ENCODE data around the gene FOLR1. TPM values are rescaled to one million over a fixed set of nuclear protein-coding genes. Genes with fewer than 3 reads are reported as not detected.

The FOLR1 gene
- total RNA-seq, 2 experiments from 2014 or later, result not detected

- CTCF ChIA-PET, result interaction anchor here (0.6 to 1.6 kb wide), 2 partner anchors 12 to 36 kb away, joined by 3 to 4 read pairs; no protein-coding TSS in a partner anchor
- H3K36me3 Mint-ChIP-seq (ENCODE audit: low read depth), result peaks cover 8% of the 10 kb centered on the region
- intact Hi-C loops (cut with micrococcal nuclease), result no loop called here
- no peak overlapping the region for H3K4me3 Mint-ChIP-seq
- no peaks in the 10 kb centered on the region for H3K9me3 Mint-ChIP-seq
- peaks cover 3% of the 10 kb centered on the region for H3K4me1 Mint-ChIP-seq (ENCODE audit: low read depth)
- H3K27ac Mint-ChIP-seq, result peak overlapping the region; percentile 8
- peaks cover 8% of the 10 kb centered on the region for H3K27me3 Mint-ChIP-seq (ENCODE audit: low read depth)
- no peak for DNase-seq
These were observed 42.5 kb downstream of the FOLR1 start for GRCh38 chr11:72234514-72234830.

GRCh38 chr11:72234920-72235319 lies 43.0 kb downstream of the FOLR1 start:
- peak overlapping the region; percentile 8 for H3K27ac Mint-ChIP-seq
- H3K9me3 Mint-ChIP-seq, result no peaks in the 10 kb centered on the region
- peaks cover 9% of the 10 kb centered on the region for H3K27me3 Mint-ChIP-seq (ENCODE audit: low read depth)
- CTCF ChIA-PET, result interaction anchor here (0.6 to 1.6 kb wide), 2 partner anchors 12 to 37 kb away, joined by 3 to 4 read pairs; no protein-coding TSS in a partner anchor
- no peak for DNase-seq
- H3K4me3 Mint-ChIP-seq, result no peak overlapping the region
- intact Hi-C loops (cut with micrococcal nuclease), result no loop called here
- peaks cover 7% of the 10 kb centered on the region for H3K36me3 Mint-ChIP-seq (ENCODE audit: low read depth)
- H3K4me1 Mint-ChIP-seq (ENCODE audit: low read depth), result peaks cover 3% of the 10 kb centered on the region

GRCh38 chr11:72235351-72236057 lies 43.6 kb downstream of the FOLR1 start:
- no peak overlapping the region for H3K4me3 Mint-ChIP-seq
- no peaks in the 10 kb centered on the region for H3K9me3 Mint-ChIP-seq
- H3K27ac Mint-ChIP-seq, result no peak overlapping the region
- CTCF ChIA-PET, result interaction anchor here (0.6 to 1.6 kb wide), 4 partner anchors 13 to 128 kb away, joined by 3 to 4 read pairs (median 3); no protein-coding TSS in a partner anchor
- H3K27me3 Mint-ChIP-seq (ENCODE audit: low read depth), result peaks cover 12% of the 10 kb centered on the region
- H3K36me3 Mint-ChIP-seq (ENCODE audit: low read depth), result peaks cover 7% of the 10 kb centered on the region
- DNase-seq, result no peak
- peaks cover 7% of the 10 kb centered on the region for H3K4me1 Mint-ChIP-seq (ENCODE audit: low read depth)
- intact Hi-C loops (cut with micrococcal nuclease), result no loop called here

DNA sequence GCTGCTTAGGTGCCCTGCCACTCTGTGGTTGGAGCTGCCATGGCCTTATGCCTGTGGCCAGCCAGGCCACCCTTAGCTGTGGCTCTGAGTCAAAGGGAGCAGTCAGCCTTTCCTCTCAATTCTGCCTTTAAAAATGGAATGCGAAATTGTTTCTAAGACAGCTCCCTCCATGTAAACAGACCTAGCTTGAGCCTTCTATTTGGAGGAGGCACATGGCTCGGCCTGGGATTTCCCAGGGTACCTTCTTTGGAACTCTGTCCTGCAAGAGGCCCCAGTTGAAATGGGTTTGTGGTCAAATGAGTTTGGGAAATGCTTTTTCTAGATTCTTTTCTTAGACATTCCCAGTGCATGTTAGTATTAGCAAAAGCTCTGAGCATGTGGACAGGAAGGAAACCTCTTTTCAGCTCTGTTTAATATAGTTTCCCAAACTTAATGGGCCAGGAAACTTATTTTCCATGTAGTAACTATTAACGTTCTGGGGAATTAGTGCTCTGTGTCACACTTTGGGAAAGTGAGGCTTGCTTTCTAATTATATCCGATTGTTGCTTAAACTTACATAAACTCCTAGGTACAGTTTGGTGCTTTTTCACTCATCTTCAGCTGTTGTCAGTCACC lies 44.2 kb downstream of the FOLR1 start:
- H3K27me3 Mint-ChIP-seq (ENCODE audit: low read depth), result peaks cover 19% of the 10 kb centered on the region
- H3K4me1 Mint-ChIP-seq (ENCODE audit: low read depth), result peaks cover 12% of the 10 kb centered on the region
- no peak overlapping the region for H3K4me3 Mint-ChIP-seq
- H3K36me3 Mint-ChIP-seq (ENCODE audit: low read depth), result peaks cover 7% of the 10 kb centered on the region
- CTCF ChIA-PET, result interaction anchor here (0.8 to 1.2 kb wide), 4 partner anchors 24 to 127 kb away, joined by 3 read pairs; no protein-coding TSS in a partner anchor
- intact Hi-C loops (cut with micrococcal nuclease), result no loop called here
- no peak overlapping the region for H3K27ac Mint-ChIP-seq
- no peaks in the 10 kb centered on the region for H3K9me3 Mint-ChIP-seq
- no peak for DNase-seq

GRCh38 chr11:72236774-72237111 lies 44.8 kb downstream of the FOLR1 start:
- no peak for DNase-seq

DNA sequence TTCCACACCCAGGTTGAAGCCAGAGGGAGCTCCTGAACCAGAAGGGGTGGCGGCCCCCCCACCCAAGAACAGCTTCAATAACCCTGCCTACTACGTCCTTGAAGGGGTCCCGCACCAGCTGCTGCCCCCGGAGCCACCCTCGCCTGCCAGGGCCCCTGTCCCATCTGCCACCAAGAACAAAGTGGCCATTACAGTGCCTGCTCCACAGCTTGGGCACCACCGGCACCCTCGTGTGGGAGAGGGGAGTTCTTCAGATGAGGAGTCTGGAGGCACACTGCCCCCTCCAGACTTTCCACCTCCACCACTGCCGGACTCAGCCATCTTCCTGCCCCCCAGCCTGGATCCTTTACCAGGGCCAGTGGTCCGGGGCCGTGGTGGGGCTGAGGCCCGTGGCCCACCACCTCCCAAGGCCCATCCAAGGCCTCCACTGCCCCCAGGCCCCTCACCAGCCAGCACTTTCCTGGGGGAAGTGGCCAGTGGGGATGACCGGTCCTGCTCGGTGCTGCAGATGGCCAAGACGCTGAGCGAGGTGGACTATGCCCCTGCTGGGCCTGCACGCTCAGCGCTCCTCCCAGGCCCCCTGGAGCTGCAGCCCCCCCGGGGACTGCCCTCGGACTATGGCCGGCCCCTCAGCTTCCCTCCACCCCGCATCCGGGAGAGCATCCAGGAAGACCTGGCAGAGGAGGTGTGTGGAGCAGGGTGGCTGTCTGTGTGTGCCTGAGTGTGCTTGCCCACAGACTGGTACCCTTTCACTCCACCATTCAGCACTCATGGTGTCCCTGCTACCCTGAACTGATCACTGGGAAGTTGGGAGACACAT lies 45.4 kb downstream of the FOLR1 start:
- intact Hi-C loops (cut with micrococcal nuclease), result no loop called here
- Mint-ChIP-seq H3K27me3 (ENCODE audit: low read depth) (peaks cover 29% of the 10 kb centered on the region), H3K9me3 (no peaks in the 10 kb centered on the region), H3K36me3 (ENCODE audit: low read depth) (peaks cover 5% of the 10 kb centered on the region), H3K4me1 (ENCODE audit: low read depth) (peaks cover 12% of the 10 kb centered on the region), H3K27ac (no peak overlapping the region), H3K4me3 (no peak overlapping the region)
- CTCF ChIA-PET, result interaction anchor here (0.8 to 1.8 kb wide), 8 partner anchors 9 to 194 kb away, joined by 3 to 9 read pairs (median 3); no protein-coding TSS in a partner anchor
- DNase-seq, result no peak

More at GRCh38 chr11:72236774-72237111, 44.8 kb downstream of the FOLR1 start:
- intact Hi-C loops (cut with micrococcal nuclease), result no loop called here
- CTCF ChIA-PET, result interaction anchor here (0.8 to 1.8 kb wide), 3 partner anchors 9 to 25 kb away, joined by 3 to 4 read pairs (median 3); no protein-coding TSS in a partner anchor
- peaks cover 24% of the 10 kb centered on the region for H3K27me3 Mint-ChIP-seq (ENCODE audit: low read depth)
- H3K4me1 Mint-ChIP-seq (ENCODE audit: low read depth), result peaks cover 12% of the 10 kb centered on the region
- H3K36me3 Mint-ChIP-seq (ENCODE audit: low read depth), result peaks cover 7% of the 10 kb centered on the region
- no peaks in the 10 kb centered on the region for H3K9me3 Mint-ChIP-seq
- no peak overlapping the region for H3K4me3 Mint-ChIP-seq
- H3K27ac Mint-ChIP-seq, result no peak overlapping the region

DNA sequence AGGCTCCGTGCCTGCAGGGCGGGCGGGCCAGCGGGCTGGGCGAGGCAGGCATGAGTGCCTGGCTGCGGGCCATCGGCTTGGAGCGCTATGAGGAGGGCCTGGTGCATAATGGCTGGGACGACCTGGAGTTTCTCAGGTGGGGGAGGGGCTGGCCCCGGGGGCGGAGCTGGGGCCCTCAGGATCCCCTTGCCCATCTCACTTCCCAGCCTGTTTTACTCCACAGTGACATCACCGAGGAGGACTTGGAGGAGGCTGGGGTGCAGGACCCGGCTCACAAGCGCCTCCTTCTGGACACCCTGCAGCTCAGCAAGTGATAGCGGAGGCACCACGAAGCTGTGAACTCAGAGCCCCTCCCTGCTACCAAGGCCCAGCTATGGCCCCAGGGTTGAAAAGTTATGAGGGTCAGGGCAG lies 46.1 kb downstream of the FOLR1 start:
- H3K4me3 Mint-ChIP-seq, result no peak overlapping the region
- peaks cover 5% of the 10 kb centered on the region for H3K36me3 Mint-ChIP-seq (ENCODE audit: low read depth)
- no peaks in the 10 kb centered on the region for H3K9me3 Mint-ChIP-seq
- intact Hi-C loops (cut with micrococcal nuclease), result loop anchor here (2.0 kb wide), 1 partner anchor 13 kb away; the partner anchor contains the start of gene INPPL1
- H3K4me1 Mint-ChIP-seq (ENCODE audit: low read depth), result peaks cover 12% of the 10 kb centered on the region
- CTCF ChIA-PET, result interaction anchor here (0.5 to 1.8 kb wide), 10 partner anchors 10 to 206 kb away, joined by 3 to 9 read pairs (median 3); no protein-coding TSS in a partner anchor
- peaks cover 36% of the 10 kb centered on the region for H3K27me3 Mint-ChIP-seq (ENCODE audit: low read depth)
- no peak overlapping the region for H3K27ac Mint-ChIP-seq
- peak; percentile 66 for DNase-seq

DNA sequence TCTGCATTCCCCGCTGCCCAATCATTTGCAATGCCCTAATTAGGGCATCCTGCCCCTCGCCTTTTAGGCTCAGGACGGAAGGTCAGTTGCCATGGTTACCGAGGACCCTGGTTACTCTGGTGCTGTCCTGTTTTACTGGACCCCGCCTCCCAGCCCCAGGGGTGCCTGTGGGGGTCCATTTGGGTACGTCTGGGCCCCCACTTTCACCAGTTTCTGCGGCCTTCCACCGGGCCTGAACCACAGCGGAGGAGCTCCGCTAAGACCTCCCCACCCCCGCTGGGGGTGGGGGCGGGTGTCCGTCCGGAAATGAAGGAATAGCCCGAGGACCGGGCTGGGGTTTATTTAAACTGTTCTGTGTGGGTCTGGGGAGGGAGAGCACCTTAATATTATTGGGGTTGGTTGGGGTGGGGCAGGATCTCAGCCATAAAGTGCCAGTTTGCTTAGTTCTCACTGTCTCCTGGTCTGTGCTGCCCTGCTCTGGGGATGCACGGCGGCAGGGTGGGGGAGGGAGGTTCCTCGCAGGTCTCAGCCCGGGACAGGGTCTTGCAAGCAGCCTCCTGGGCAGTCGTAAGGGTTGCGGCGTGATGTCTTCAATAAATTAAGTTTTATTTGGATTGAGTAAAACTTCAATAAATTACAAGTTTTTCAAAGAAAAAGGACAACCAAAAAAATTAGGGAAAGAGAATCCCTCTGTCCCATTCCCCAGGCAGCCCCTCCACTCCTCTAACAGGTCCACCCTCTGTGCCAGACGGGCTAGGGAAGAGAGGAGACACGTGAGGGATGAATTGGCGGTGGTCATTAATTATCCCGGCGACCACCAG lies 46.8 kb downstream of the FOLR1 start:
- Mint-ChIP-seq H3K4me1 (ENCODE audit: low read depth) (peaks cover 16% of the 10 kb centered on the region), H3K27me3 (ENCODE audit: low read depth) (peaks cover 41% of the 10 kb centered on the region), H3K27ac (no peak overlapping the region), H3K36me3 (ENCODE audit: low read depth) (peaks cover 5% of the 10 kb centered on the region), H3K4me3 (no peak overlapping the region), H3K9me3 (no peaks in the 10 kb centered on the region)
- no peak for DNase-seq
- intact Hi-C loops (cut with micrococcal nuclease), result loop anchor here (2.0 kb wide), 1 partner anchor 14 kb away; the partner anchor contains the start of gene INPPL1
- CTCF ChIA-PET, result interaction anchor here (0.5 to 1.8 kb wide), 11 partner anchors 9 to 373 kb away, joined by 3 to 9 read pairs (median 3); no protein-coding TSS in a partner anchor

DNA sequence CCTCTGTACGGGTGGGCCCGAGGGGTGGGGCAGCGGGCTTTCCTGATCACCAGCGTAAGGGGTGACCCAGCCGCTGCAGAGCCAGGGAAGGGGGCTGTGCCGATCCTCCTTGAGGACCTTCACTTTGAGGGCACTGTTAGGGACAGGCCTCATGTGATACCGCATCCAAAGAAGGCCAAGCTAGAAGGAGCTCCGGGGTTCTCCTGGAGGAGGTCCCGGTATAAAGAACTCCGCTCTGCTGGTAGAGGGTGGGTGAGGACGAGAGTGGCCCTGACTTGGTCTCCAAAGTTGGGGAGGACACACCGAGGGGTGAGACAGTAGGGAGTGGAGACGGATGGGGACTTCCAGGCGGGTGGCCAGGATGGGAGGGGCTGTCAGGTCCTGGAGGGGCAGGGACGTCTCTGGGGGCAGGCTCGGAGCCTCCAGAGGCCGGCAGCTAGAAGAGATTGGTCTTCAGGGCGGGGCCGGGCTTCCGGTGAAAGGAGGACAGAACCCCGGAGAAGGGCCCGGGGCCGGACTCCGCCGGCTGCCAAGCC lies 47.4 kb downstream of the FOLR1 start:
- CTCF ChIA-PET, result no interaction called here
- Mint-ChIP-seq H3K4me1 (ENCODE audit: low read depth) (peaks cover 16% of the 10 kb centered on the region), H3K27ac (no peak overlapping the region), H3K4me3 (peak overlapping the region; percentile 28), H3K36me3 (ENCODE audit: low read depth) (peaks cover 2% of the 10 kb centered on the region), H3K27me3 (ENCODE audit: low read depth) (peaks cover 41% of the 10 kb centered on the region), H3K9me3 (no peaks in the 10 kb centered on the region)
- intact Hi-C loops (cut with micrococcal nuclease), result loop anchor here (2.0 kb wide), 1 partner anchor 15 kb away; the partner anchor contains the start of gene INPPL1
- DNase-seq, result no peak

- Mint-ChIP-seq H3K27me3 (ENCODE audit: low read depth) (peaks cover 47% of the 10 kb centered on the region), H3K27ac (no peak overlapping the region), H3K9me3 (no peaks in the 10 kb centered on the region), H3K36me3 (ENCODE audit: low read depth) (peaks cover 2% of the 10 kb centered on the region), H3K4me3 (peak overlapping the region; percentile 57), H3K4me1 (ENCODE audit: low read depth) (peaks cover 21% of the 10 kb centered on the region)
- DNase-seq, result no peak
- intact Hi-C loops (cut with micrococcal nuclease), result loop anchor here (2.0 to 5.0 kb wide), 2 partner anchors 15 to 192 kb away; partner anchors contain the start of genes CLPB and INPPL1
- CTCF ChIA-PET, result interaction anchor here (0.7 to 1.4 kb wide), 2 partner anchors 174 to 191 kb away, joined by 3 read pairs; no protein-coding TSS in a partner anchor
These were observed 48.0 kb downstream of the FOLR1 start for GRCh38 chr11:72239849-72240460.
